ENCODE measurements around the gene VSTM1.

GRCh38 chr19:54045771-54046170 is 17.9 kb downstream of the VSTM1 start:
- TF ChIP-seq ZNF274 (IDR thresholded peaks at IDR 0.05; ENCODE audit: low read length) (no peak), ZNF274 (tag by site-specific recombination; IDR thresholded peaks at IDR 0.05; ENCODE audit: borderline replicate concordance) (no peak), ZFP3 (tag by site-specific recombination; IDR thresholded peaks at IDR 0.05; ENCODE audit: low read depth) (no peak), ZNF747 (tag by site-specific recombination; IDR thresholded peaks at IDR 0.05) (no peak), CTCF (tag by site-specific recombination; IDR thresholded peaks at IDR 0.05) (no peak), ZNF561 (tag by site-specific recombination; IDR thresholded peaks at IDR 0.05; ENCODE audit: borderline replicate concordance) (no peak), ZBTB10 (tag by site-specific recombination; IDR thresholded peaks at IDR 0.05) (no peak), ZSCAN18 (tag by site-specific recombination; IDR thresholded peaks at IDR 0.05) (no peak)
